Rectal smooth muscle tissue (tissue), 1 donor: ENCODE data around the gene GPR157.

Experiments
- H3K27ac ChIP-seq: one replicate; pipeline ENCODE4 v1.7.0; 2013; ENCODE audit warnings: low read depth, low read length, inconsistent platforms
- H3K27me3 ChIP-seq: one replicate; pipeline ENCODE4 v1.7.0; 2013; ENCODE audit warnings: low read length; ENCODE audit not compliant: control insufficient read depth, insufficient read depth
- H3K36me3 ChIP-seq: one replicate; pipeline ENCODE4 v1.7.0; 2013; ENCODE audit warnings: low read length; ENCODE audit not compliant: control insufficient read depth, insufficient read depth
- H3K4me1 ChIP-seq: one replicate; pipeline ENCODE4 v1.7.0; 2013; ENCODE audit warnings: low read length; ENCODE audit not compliant: control insufficient read depth, insufficient read depth
- H3K4me3 ChIP-seq: one replicate; pipeline ENCODE4 v1.7.0; 2013; ENCODE audit warnings: low read length
- H3K9ac ChIP-seq: one replicate; pipeline ENCODE4 v1.7.0; 2013; ENCODE audit warnings: low read length

Gene GPR157

GRCh38 chr1:9073143-9073542 lies 55.8 kb downstream of the GPR157 start:
- Histone ChIP-seq H3K4me3 (no peak overlapping the region), H3K9ac (no peak overlapping the region), H3K36me3 (no peaks in the 10 kb centered on the region), H3K27me3 (no peaks in the 10 kb centered on the region), H3K4me1 (peaks cover 11% of the 10 kb centered on the region), H3K27ac (no peak overlapping the region)

GRCh38 chr1:9071554-9072235 lies 57.2 kb downstream of the GPR157 start:
- no peaks in the 10 kb centered on the region for H3K36me3 ChIP-seq
- H3K4me1 ChIP-seq: peaks cover 11% of the 10 kb centered on the region
- H3K27me3 ChIP-seq: no peaks in the 10 kb centered on the region
- no peak overlapping the region for H3K4me3 ChIP-seq
- no peak overlapping the region for H3K9ac ChIP-seq
- H3K27ac ChIP-seq: no peak overlapping the region

- Histone ChIP-seq H3K36me3 (no peaks in the 10 kb centered on the region), H3K4me3 (no peak overlapping the region), H3K27ac (peak overlapping the region; percentile 83), H3K4me1 (peaks cover 11% of the 10 kb centered on the region), H3K27me3 (no peaks in the 10 kb centered on the region), H3K9ac (no peak overlapping the region)
These were observed 58.4 kb downstream of the GPR157 start for GRCh38 chr1:9070486-9070885.

- Histone ChIP-seq H3K9ac (no peak within 1 kb of the TSS), H3K27ac (peak within 1 kb of the TSS; percentile 83), H3K4me3 (peak within 1 kb of the TSS; percentile 68), H3K27me3 (no peaks in the 10 kb centered on the region), H3K36me3 (no peaks in the 10 kb centered on the region), H3K4me1 (peaks cover 11% of the 10 kb centered on the region)
These were observed 59.4 kb downstream of the GPR157 start, which contains the start of gene SLC2A5 for GRCh38 chr1:9069326-9070100. SLC2A5 (minus strand) TSS chr1:9069635; CDS start chr1:9069536, 99 bp downstream.

- Histone ChIP-seq H3K27me3 (no peaks in the 10 kb centered on the region), H3K4me3 (peak overlapping the region; percentile 68), H3K4me1 (peaks cover 12% of the 10 kb centered on the region), H3K9ac (no peak overlapping the region), H3K27ac (peak overlapping the region; percentile 83), H3K36me3 (no peaks in the 10 kb centered on the region)
These were observed 59.9 kb downstream of the GPR157 start for GRCh38 chr1:9068981-9069325.

- H3K27me3 ChIP-seq: no peaks in the 10 kb centered on the region
- no peak overlapping the region for H3K27ac ChIP-seq
- H3K4me3 ChIP-seq: no peak overlapping the region
- no peak overlapping the region for H3K9ac ChIP-seq
- H3K36me3 ChIP-seq: no peaks in the 10 kb centered on the region
- H3K4me1 ChIP-seq: peaks cover 12% of the 10 kb centered on the region
These were observed 61.7 kb downstream of the GPR157 start for GRCh38 chr1:9066945-9067807.

GRCh38 chr1:9065213-9065751 lies 63.6 kb downstream of the GPR157 start:
- Histone ChIP-seq H3K27ac (peak overlapping the region; percentile 16), H3K9ac (no peak overlapping the region), H3K4me1 (peaks cover 12% of the 10 kb centered on the region), H3K4me3 (no peak overlapping the region), H3K27me3 (no peaks in the 10 kb centered on the region), H3K36me3 (no peaks in the 10 kb centered on the region)

- H3K4me1 ChIP-seq: peaks cover 3% of the 10 kb centered on the region
- H3K27ac ChIP-seq: no peak overlapping the region
- H3K9ac ChIP-seq: no peak overlapping the region
- H3K4me3 ChIP-seq: no peak overlapping the region
- H3K36me3 ChIP-seq: no peaks in the 10 kb centered on the region
- no peaks in the 10 kb centered on the region for H3K27me3 ChIP-seq
These were observed 66.1 kb downstream of the GPR157 start for GRCh38 chr1:9062846-9063245.

- Histone ChIP-seq H3K4me1 (peaks cover 3% of the 10 kb centered on the region), H3K4me3 (no peak overlapping the region), H3K9ac (no peak overlapping the region), H3K36me3 (no peaks in the 10 kb centered on the region), H3K27me3 (no peaks in the 10 kb centered on the region), H3K27ac (no peak overlapping the region)
These were observed 66.9 kb downstream of the GPR157 start for GRCh38 chr1:9062021-9062471.

GRCh38 chr1:9061252-9061960 lies 67.5 kb downstream of the GPR157 start:
- Histone ChIP-seq H3K4me1 (peaks cover 3% of the 10 kb centered on the region), H3K4me3 (no peak overlapping the region), H3K27ac (no peak overlapping the region), H3K36me3 (no peaks in the 10 kb centered on the region), H3K9ac (no peak overlapping the region), H3K27me3 (no peaks in the 10 kb centered on the region)

GRCh38 chr1:9059891-9060744 lies 68.8 kb downstream of the GPR157 start:
- H3K9ac ChIP-seq: no peak overlapping the region
- H3K27ac ChIP-seq: no peak overlapping the region
- peaks cover 3% of the 10 kb centered on the region for H3K4me1 ChIP-seq
- H3K4me3 ChIP-seq: no peak overlapping the region
- no peaks in the 10 kb centered on the region for H3K36me3 ChIP-seq
- no peaks in the 10 kb centered on the region for H3K27me3 ChIP-seq
